T1000 (cell line): Measurements from ENCODE around the gene ZNF750.

ENCODE experiments used
- DNase-seq: peaks from one replicate; lab custom pipeline; 2025; ENCODE audit warnings: mixed read lengths; lab: John Stamatoyannopoulos, UW

ZNF750 gene

GRCh38 chr17:82872591-82873520 lies 33.0 kb upstream of the ZNF750 start:
- no peak for DNase-seq

GRCh38 chr17:82871776-82872561 lies 32.1 kb upstream of the ZNF750 start:
- no peak for DNase-seq

- no peak for DNase-seq
Measured at GRCh38 chr17:82871056-82871775, 31.4 kb upstream of the ZNF750 start.

- no peak for DNase-seq
Measured at GRCh38 chr17:82870541-82870940, 30.7 kb upstream of the ZNF750 start.

GRCh38 chr17:82870091-82870491 lies 30.3 kb upstream of the ZNF750 start:
- no peak for DNase-seq

- no peak for DNase-seq
Measured at GRCh38 chr17:82869536-82869935, 29.7 kb upstream of the ZNF750 start.

DNA sequence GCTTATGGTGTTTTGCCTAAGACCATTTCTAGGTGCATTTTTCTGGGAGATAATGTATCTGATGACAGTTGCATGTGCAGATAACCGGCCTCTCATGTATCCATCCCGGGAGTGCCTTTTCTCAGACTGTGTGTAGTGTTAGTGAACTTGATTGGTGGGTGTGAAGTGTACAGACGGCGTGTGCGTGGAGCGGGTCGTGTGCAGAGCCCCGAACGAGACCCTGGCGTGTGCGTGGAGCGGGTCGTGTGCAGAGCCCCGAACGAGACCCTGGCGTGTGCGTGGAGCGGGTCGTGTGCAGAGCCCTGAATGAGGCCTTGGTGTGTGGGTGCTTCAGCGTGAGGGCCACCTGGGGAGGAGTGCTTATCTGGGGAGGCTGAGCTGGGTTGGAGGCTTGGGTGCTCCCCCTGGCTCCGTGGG lies 28.9 kb upstream of the ZNF750 start:
- DNase-seq, result no peak

GRCh38 chr17:82867763-82868325 lies 28.0 kb upstream of the ZNF750 start:
- no peak for DNase-seq

DNA sequence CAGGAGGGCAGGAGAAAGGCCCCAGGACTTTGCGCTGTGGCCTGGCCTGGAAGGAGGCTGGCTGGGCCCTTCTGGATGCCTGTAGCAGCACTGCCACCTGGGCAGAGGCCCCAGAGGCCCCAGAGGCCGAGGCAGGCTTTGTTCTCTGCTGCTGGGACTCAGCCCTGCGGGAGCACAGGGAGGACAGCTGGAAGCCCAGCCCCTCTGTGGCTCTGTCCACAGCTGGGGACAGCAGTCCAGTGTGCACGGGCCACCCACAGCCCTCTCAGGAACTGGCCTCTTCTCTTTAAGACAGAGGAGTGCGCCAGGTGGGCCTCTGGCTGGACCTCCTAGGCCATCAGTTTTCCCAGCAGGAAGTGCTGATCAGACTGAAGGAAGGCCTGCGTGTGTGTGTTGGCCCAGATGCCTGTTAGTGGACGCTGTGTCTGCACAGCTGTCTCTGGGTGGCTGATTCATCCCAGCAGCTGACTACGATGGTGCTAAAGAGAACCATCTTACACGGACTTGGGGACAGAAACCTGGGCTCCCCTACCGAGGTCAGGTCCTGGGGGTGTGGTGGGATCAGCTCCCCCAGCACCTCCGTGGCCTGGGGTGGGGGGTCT lies 26.9 kb upstream of the ZNF750 start:
- no peak for DNase-seq

DNA sequence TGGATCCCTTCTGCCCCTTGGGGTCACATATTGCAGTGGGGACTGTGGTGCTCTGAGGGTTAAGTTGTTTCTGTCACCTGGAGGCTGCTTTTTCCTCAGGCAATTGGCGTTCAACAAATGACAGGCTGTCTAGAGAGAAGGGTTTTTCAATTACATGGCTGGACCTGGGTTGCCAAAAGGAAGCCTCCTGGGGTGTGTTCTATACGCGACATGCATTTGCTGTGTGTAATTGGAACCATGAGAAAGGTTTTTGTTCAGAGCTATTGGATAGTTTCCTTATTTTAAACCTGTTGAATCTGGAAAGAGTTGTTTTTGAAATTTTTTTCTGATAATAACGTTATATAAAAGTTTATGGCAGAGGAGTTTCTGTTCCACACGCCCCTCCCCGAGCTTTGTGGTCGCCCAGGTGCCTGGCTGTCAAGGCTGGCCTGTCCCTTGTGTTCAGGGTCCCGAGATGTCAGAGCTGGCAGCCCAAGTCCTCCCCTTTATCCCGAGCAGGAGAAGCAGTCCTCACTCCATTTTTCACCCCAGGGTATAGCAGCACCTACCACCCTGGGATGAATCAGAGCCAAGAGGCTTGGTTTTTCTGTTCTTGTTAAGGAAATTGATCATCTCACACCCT lies 26.1 kb upstream of the ZNF750 start:
- no peak for DNase-seq

DNA sequence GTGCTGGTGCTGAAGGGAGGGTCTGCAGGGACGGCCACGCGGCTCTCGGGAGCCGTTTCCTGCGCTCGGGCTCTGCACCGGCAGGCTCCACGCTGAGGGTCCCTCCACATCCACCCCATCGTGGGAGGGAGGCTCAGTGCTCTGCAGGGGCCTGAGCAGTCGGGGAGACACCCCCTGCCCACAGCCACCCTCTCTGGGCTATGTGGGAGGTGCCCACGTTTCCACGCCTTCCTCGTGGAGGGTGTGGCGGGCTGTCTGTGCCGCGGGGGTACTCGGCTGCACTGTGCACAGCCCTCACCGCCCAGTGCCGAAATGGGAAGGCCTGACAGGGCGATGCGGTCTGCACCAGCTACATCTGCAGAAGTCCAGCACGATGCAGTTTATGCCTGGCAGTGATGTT lies 25.5 kb upstream of the ZNF750 start:
- DNase-seq, result no peak

DNA sequence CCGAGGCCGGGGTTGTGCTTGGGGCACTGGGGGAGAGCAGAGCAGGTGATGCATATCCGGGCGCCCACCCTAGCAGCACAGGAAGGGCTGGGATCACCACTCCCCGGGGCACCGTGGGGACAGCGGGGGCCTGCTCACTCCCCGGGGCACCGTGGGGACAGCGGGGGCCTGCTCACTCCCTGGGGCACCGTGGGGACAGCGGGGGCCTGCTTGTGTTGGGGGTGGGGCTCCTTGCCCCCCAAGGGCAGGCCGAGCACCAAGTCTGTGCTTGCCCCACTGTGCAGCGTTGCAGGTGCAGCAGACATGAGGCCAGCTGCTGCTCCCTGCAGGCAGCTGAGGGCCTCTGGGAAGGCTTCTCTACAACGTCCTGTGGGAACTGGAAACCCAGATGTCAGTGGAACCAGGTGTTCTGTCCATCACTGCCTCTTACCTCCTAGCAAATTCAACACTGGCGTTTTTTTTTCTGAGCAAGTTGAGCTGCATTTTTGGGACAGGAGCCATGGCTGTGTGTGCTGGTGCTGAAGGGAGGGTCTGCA lies 25.0 kb upstream of the ZNF750 start:
- DNase-seq, result no peak

DNA sequence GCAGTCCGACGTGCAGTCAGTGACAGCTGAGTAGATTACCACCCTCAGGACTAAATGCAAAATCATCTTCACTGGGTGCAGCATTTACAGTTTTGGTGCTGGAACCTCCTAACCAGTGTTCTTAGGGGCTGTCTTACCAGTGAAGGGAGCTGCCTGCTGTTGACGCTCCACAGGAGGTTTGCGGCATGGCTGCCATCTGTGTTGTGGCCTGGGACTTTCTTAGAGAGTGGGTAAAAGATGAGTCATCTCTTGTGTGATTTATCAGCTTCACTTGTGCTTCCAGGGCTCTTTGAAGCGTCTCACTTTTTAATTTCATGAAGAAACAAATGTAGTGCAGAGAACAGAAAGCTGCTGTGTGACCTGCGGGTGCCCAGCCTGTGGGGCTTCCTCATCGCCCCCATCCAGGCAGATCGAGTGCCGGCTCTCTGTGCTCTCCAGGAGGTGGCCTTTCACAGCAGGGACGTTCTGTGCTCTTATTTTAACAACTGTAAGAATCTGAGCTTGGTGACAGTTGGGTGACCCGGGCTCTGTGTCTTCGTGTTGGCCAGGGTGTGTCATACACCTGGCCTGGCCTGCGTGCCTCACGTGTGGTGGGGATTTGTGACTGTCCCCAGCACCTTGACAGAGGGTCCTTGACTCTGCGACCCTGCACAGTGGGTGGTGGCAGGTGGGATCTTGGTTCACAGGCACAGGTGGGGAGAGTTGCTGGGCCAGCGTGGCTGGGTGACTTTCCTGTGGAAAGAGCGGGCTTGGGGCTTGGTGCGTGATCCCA lies 24.3 kb upstream of the ZNF750 start:
- DNase-seq, result peak; percentile 33

GRCh38 chr17:82863383-82863940 lies 23.6 kb upstream of the ZNF750 start:
- DNase-seq, result no peak

DNA sequence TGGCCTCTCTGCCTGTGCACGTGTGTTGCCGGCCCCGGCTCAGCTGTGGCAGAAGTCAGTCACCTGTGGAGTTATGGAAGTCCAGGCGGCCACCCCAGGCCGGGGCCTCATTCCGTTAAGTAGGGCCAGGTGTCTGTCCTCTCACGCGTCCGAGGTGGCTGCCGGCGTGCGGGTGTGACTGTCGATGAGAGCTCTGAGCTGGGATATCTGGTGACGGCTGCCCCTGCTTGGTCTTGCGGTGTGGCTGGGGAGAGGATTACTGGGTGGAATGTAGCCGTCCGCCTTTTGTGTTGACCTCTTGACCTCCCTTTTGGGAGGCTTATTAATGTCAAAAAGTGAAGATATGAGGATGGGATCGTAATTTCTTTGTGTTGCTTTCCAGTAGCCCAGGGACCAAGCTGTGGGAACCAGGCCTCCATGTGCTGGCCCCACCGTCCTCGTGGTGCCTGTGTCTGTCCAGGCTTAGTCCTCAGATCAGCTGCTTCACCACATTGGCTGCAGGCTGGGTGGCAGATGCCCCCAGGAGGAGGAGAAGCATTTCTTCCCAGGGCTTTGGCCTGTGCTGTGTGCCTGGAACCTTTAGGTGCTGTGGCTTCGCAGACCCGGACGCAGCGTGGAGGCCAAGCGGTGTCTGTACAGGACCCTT lies 23.0 kb upstream of the ZNF750 start:
- no peak for DNase-seq

- DNase-seq, result no peak
Measured at GRCh38 chr17:82862191-82862590, 22.4 kb upstream of the ZNF750 start.

DNA sequence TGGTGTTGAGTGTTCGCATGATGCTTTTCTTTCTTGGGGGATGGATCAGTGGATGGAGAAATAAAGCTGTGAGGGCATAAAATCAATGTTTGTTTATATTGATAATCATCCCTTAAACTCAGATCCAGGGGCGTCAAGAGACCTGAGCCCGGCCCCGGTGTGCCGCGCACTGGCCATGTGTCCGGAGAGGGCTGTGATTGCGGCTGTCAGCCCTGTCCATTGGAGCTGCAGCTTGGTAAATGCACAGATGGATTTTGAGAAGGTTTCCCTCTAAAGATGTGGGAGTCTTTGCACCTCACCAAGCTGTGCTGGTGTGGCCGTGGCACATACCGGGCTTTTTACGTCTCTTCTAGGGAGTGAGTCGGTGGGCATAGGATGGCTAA lies 21.6 kb upstream of the ZNF750 start:
- no peak for DNase-seq

GRCh38 chr17:82860606-82861392 lies 21.0 kb upstream of the ZNF750 start:
- DNase-seq, result no peak
